Measurements from ENCODE around the gene C12orf60.

Gene C12orf60

GRCh38 chr12:14769969-14770495 lies 33.4 kb upstream of the C12orf60 start (continued):
- TF ChIP-seq ZBTB26 (tag by site-specific recombination; optimal IDR thresholded peaks at IDR 0.05): no peak
- TF ChIP-seq ZNF660 (tag by site-specific recombination; IDR thresholded peaks at IDR 0.05): peak; percentile 44; the same call in 1 of the 2 replicates
- TF ChIP-seq ZSCAN30 (tag by site-specific recombination; IDR thresholded peaks at IDR 0.05): 0 out of 2 replicates have a peak, but pooled peaks have one; percentile 14
- peak; percentile 69 for TF ChIP-seq PATZ1 (tag by site-specific recombination; IDR thresholded peaks at IDR 0.05)
- no peak for TF ChIP-seq ZNF184 (tag by site-specific recombination; IDR thresholded peaks at IDR 0.05)
- peak; percentile 80 for TF ChIP-seq ZNF600 (tag by site-specific recombination; IDR thresholded peaks at IDR 0.05)
- TF ChIP-seq, protein P1, sequence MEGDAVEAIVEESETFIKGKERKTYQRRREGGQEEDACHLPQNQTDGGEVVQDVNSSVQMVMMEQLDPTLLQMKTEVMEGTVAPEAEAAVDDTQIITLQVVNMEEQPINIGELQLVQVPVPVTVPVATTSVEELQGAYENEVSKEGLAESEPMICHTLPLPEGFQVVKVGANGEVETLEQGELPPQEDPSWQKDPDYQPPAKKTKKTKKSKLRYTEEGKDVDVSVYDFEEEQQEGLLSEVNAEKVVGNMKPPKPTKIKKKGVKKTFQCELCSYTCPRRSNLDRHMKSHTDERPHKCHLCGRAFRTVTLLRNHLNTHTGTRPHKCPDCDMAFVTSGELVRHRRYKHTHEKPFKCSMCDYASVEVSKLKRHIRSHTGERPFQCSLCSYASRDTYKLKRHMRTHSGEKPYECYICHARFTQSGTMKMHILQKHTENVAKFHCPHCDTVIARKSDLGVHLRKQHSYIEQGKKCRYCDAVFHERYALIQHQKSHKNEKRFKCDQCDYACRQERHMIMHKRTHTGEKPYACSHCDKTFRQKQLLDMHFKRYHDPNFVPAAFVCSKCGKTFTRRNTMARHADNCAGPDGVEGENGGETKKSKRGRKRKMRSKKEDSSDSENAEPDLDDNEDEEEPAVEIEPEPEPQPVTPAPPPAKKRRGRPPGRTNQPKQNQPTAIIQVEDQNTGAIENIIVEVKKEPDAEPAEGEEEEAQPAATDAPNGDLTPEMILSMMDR (tag by site-specific recombination; IDR thresholded peaks at IDR 0.05): peak; percentile 87; the same call in 1 of the 2 replicates
- TF ChIP-seq OVOL3 (tag by site-specific recombination; IDR thresholded peaks at IDR 0.05): no peak
- TF ChIP-seq KLF10 (tag by site-specific recombination; IDR thresholded peaks at IDR 0.05): no peak
- TF ChIP-seq ZNF274 (IDR thresholded peaks at IDR 0.05; ENCODE audit: low read length): no peak
- no peak for TF ChIP-seq ZNF274 (tag by site-specific recombination; IDR thresholded peaks at IDR 0.05; ENCODE audit: borderline replicate concordance)
- no peak for TF ChIP-seq ZFP3 (tag by site-specific recombination; IDR thresholded peaks at IDR 0.05; ENCODE audit: low read depth)
- no peak for TF ChIP-seq ZNF280C (tag by site-specific recombination; IDR thresholded peaks at IDR 0.05)
- TF ChIP-seq, protein P2, sequence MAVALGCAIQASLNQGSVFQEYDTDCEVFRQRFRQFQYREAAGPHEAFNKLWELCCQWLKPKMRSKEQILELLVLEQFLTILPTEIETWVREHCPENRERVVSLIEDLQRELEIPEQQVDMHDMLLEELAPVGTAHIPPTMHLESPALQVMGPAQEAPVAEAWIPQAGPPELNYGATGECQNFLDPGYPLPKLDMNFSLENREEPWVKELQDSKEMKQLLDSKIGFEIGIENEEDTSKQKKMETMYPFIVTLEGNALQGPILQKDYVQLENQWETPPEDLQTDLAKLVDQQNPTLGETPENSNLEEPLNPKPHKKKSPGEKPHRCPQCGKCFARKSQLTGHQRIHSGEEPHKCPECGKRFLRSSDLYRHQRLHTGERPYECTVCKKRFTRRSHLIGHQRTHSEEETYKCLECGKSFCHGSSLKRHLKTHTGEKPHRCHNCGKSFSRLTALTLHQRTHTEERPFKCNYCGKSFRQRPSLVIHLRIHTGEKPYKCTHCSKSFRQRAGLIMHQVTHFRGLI (tag by site-specific recombination; IDR thresholded peaks at IDR 0.05): no peak
- no peak for TF ChIP-seq ZNF514 (tag by site-specific recombination; IDR thresholded peaks at IDR 0.05)
- TF ChIP-seq, protein P3, sequence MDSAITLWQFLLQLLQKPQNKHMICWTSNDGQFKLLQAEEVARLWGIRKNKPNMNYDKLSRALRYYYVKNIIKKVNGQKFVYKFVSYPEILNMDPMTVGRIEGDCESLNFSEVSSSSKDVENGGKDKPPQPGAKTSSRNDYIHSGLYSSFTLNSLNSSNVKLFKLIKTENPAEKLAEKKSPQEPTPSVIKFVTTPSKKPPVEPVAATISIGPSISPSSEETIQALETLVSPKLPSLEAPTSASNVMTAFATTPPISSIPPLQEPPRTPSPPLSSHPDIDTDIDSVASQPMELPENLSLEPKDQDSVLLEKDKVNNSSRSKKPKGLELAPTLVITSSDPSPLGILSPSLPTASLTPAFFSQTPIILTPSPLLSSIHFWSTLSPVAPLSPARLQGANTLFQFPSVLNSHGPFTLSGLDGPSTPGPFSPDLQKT (IDR thresholded peaks at IDR 0.05; ENCODE audit: borderline replicate concordance, low read depth, low read length): no peak
- TF ChIP-seq ZNF324 (tag by site-specific recombination; IDR thresholded peaks at IDR 0.05): peak; percentile 51; the same call in 1 of the 2 replicates
- peak; percentile 64 for TF ChIP-seq ZNF2 (tag by site-specific recombination; IDR thresholded peaks at IDR 0.05)
- peak; percentile 62 for TF ChIP-seq GLIS2 (tag by site-specific recombination; IDR thresholded peaks at IDR 0.05)
- TF ChIP-seq HOXD13 (CRISPR knock-in tag; IDR thresholded peaks at IDR 0.05; ENCODE audit: borderline replicate concordance): no peak
- no peak for TF ChIP-seq ZNF521 (tag by site-specific recombination; IDR thresholded peaks at IDR 0.05)
- no peak for TF ChIP-seq ZNF37A (tag by site-specific recombination; IDR thresholded peaks at IDR 0.05)
- TF ChIP-seq ZIC2 (tag by site-specific recombination; IDR thresholded peaks at IDR 0.05): no peak
- TF ChIP-seq ZNF302 (tag by site-specific recombination; IDR thresholded peaks at IDR 0.05; ENCODE audit: low read depth): no peak
- TF ChIP-seq ZNF157 (tag by site-specific recombination; IDR thresholded peaks at IDR 0.05): no peak
- TF ChIP-seq ZNF76 (tag by site-specific recombination; IDR thresholded peaks at IDR 0.05; ENCODE audit: borderline replicate concordance, low read depth): 0 out of 2 replicates have a peak, but pooled peaks have one; percentile 11
- TF ChIP-seq GLI2 (tag by site-specific recombination; IDR thresholded peaks at IDR 0.05; ENCODE audit: borderline replicate concordance, low read depth): no peak
- no peak for TF ChIP-seq ZNF292 (tag by site-specific recombination; IDR thresholded peaks at IDR 0.05; ENCODE audit: borderline replicate concordance, low read depth)
- TF ChIP-seq, protein P4, sequence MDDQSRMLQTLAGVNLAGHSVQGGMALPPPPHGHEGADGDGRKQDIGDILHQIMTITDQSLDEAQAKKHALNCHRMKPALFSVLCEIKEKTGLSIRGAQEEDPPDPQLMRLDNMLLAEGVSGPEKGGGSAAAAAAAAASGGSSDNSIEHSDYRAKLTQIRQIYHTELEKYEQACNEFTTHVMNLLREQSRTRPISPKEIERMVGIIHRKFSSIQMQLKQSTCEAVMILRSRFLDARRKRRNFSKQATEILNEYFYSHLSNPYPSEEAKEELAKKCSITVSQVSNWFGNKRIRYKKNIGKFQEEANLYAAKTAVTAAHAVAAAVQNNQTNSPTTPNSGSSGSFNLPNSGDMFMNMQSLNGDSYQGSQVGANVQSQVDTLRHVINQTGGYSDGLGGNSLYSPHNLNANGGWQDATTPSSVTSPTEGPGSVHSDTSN (CRISPR knock-in tag; IDR thresholded peaks at IDR 0.05): no peak; the same call in 1 of the 2 replicates
